KOPT-K1 (cell line): ENCODE data around the gene SUSD5.

Experiments
- H3K27ac ChIP-seq: fragments of 200-600 bp; sonication (generic); 2 replicates; pipeline ENCODE4 v1.5.1; 2016; ENCODE audit warnings: antibody characterized with exemption, mild to moderate bottlenecking, low read depth, low read length; ENCODE audit not compliant: poor library complexity, severe bottlenecking
- H3K36me3 ChIP-seq: fragments of 200-600 bp; sonication (generic); 2 replicates; pipeline ENCODE4 v1.5.1; 2017; ENCODE audit warnings: antibody characterized with exemption, mild to moderate bottlenecking, low read length, moderate library complexity; ENCODE audit not compliant: insufficient read depth
- H3K9me3 ChIP-seq: fragments of 200-600 bp; sonication (generic); 2 replicates; pipeline ENCODE4 v1.5.1; 2017; ENCODE audit warnings: antibody characterized with exemption, low read length, mild to moderate bottlenecking; ENCODE audit not compliant: insufficient read depth, poor library complexity, severe bottlenecking

Gene SUSD5

GRCh38 chr3:33218446-33219174 is at the start of gene SUSD5:
Gene SUSD5, minus strand, starts transcription at chr3:33218810. Its CDS starts 13 bp downstream, at chr3:33218797.
- H3K27ac ChIP-seq = no peak within 1 kb of the TSS
- H3K36me3 ChIP-seq = no peaks in the 10 kb centered on the region
- peaks cover 12% of the 10 kb centered on the region for H3K9me3 ChIP-seq

- H3K27ac ChIP-seq = no peak overlapping the region
These were observed 41.5 kb upstream of the SUSD5 start for GRCh38 chr3:33260104-33260503.

GRCh38 chr3:33256249-33256648 is 37.6 kb upstream of the SUSD5 start:
- no peak overlapping the region for H3K27ac ChIP-seq
- no peaks in the 10 kb centered on the region for H3K9me3 ChIP-seq
- no peaks in the 10 kb centered on the region for H3K36me3 ChIP-seq

More at GRCh38 chr3:33260104-33260503, 41.5 kb upstream of the SUSD5 start:
- Histone ChIP-seq H3K9me3 (no peaks in the 10 kb centered on the region), H3K36me3 (no peaks in the 10 kb centered on the region)

GRCh38 chr3:33250712-33251111 is 32.1 kb upstream of the SUSD5 start:
- H3K36me3 ChIP-seq = no peaks in the 10 kb centered on the region
- H3K9me3 ChIP-seq = no peaks in the 10 kb centered on the region
- H3K27ac ChIP-seq = no peak overlapping the region

- Histone ChIP-seq H3K27ac (no peak overlapping the region), H3K36me3 (no peaks in the 10 kb centered on the region), H3K9me3 (no peaks in the 10 kb centered on the region)
These were observed 28.2 kb upstream of the SUSD5 start for GRCh38 chr3:33246786-33247185.

GRCh38 chr3:33240261-33240660 is 21.7 kb upstream of the SUSD5 start:
- Histone ChIP-seq H3K27ac (no peak overlapping the region), H3K9me3 (no peaks in the 10 kb centered on the region), H3K36me3 (no peaks in the 10 kb centered on the region)

- Histone ChIP-seq H3K9me3 (no peaks in the 10 kb centered on the region), H3K36me3 (no peaks in the 10 kb centered on the region), H3K27ac (no peak overlapping the region)
These were observed 20.3 kb upstream of the SUSD5 start for GRCh38 chr3:33238923-33239322.

- H3K36me3 ChIP-seq = no peaks in the 10 kb centered on the region
- no peak overlapping the region for H3K27ac ChIP-seq
- no peaks in the 10 kb centered on the region for H3K9me3 ChIP-seq
These were observed 18.8 kb upstream of the SUSD5 start for GRCh38 chr3:33237439-33237838.

GRCh38 chr3:33236005-33236404 is 17.4 kb upstream of the SUSD5 start:
- Histone ChIP-seq H3K9me3 (no peaks in the 10 kb centered on the region), H3K27ac (no peak overlapping the region), H3K36me3 (no peaks in the 10 kb centered on the region)

- H3K27ac ChIP-seq = no peak overlapping the region
- H3K36me3 ChIP-seq = no peaks in the 10 kb centered on the region
- no peaks in the 10 kb centered on the region for H3K9me3 ChIP-seq
These were observed 15.3 kb upstream of the SUSD5 start for GRCh38 chr3:33233884-33234283.

GRCh38 chr3:33231756-33232465 is 13.3 kb upstream of the SUSD5 start:
- H3K27ac ChIP-seq = no peak overlapping the region
- H3K36me3 ChIP-seq = no peaks in the 10 kb centered on the region
- H3K9me3 ChIP-seq = no peaks in the 10 kb centered on the region

GRCh38 chr3:33229947-33230346 is 11.3 kb upstream of the SUSD5 start:
- H3K36me3 ChIP-seq = no peaks in the 10 kb centered on the region
- H3K27ac ChIP-seq = no peak overlapping the region
- H3K9me3 ChIP-seq = no peaks in the 10 kb centered on the region

- Histone ChIP-seq H3K9me3 (no peaks in the 10 kb centered on the region), H3K27ac (no peak overlapping the region), H3K36me3 (no peaks in the 10 kb centered on the region)
These were observed 10.5 kb upstream of the SUSD5 start for GRCh38 chr3:33229066-33229465.

GRCh38 chr3:33221241-33221640 is 2.6 kb upstream of the SUSD5 start:
- peaks cover 12% of the 10 kb centered on the region for H3K9me3 ChIP-seq
- H3K36me3 ChIP-seq = no peaks in the 10 kb centered on the region
- no peak overlapping the region for H3K27ac ChIP-seq

- Histone ChIP-seq H3K27ac (no peak overlapping the region), H3K36me3 (no peaks in the 10 kb centered on the region), H3K9me3 (peaks cover 12% of the 10 kb centered on the region)
These were observed 521 bp upstream of the SUSD5 start for GRCh38 chr3:33219175-33219487.

- H3K27ac ChIP-seq = no peak overlapping the region
- peaks cover 12% of the 10 kb centered on the region for H3K9me3 ChIP-seq
- no peaks in the 10 kb centered on the region for H3K36me3 ChIP-seq
These were observed 654 bp downstream of the SUSD5 start for GRCh38 chr3:33217866-33218445.
